C4-2B (cell line): Measurements from ENCODE around the gene ARHGAP11A.

Source experiments
- ZFX ChIP-seq: fragments of 450-650 bp; IDR thresholded peaks from 2 replicates; pipeline ENCODE4 v1.6.1; 2017
- TF ChIP-seq, protein P1 (sequence below): fragments of 450-650 bp; conservative IDR thresholded peaks from 2 replicates; pipeline ENCODE4 v1.5.1; 2017; ENCODE audit warnings: mild to moderate bottlenecking

DNA sequence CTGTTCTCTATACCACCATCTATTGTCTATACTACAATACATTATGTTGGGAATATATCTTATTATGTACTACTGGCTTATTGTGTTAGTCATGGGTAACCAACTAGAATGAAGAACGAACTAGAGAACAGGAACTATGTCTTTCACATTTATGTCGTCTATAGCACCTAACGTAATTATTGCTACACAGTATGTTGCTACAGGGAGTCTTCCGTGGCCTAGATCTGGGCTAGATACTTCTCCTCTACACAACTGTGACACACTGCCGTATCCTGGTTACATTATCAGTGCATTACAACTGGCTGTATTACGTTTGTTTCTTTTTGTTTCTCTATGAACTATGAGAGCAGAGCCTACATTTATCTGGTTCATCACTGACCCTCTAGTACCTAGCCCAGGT lies 60.2 kb downstream of the ARHGAP11A start:
- TF ChIP-seq, protein P1, sequence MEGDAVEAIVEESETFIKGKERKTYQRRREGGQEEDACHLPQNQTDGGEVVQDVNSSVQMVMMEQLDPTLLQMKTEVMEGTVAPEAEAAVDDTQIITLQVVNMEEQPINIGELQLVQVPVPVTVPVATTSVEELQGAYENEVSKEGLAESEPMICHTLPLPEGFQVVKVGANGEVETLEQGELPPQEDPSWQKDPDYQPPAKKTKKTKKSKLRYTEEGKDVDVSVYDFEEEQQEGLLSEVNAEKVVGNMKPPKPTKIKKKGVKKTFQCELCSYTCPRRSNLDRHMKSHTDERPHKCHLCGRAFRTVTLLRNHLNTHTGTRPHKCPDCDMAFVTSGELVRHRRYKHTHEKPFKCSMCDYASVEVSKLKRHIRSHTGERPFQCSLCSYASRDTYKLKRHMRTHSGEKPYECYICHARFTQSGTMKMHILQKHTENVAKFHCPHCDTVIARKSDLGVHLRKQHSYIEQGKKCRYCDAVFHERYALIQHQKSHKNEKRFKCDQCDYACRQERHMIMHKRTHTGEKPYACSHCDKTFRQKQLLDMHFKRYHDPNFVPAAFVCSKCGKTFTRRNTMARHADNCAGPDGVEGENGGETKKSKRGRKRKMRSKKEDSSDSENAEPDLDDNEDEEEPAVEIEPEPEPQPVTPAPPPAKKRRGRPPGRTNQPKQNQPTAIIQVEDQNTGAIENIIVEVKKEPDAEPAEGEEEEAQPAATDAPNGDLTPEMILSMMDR = no peak
- no peak for TF ChIP-seq ZFX
